Endothelial cell of umbilical vein (primary cell): ENCODE measurements around the gene MISP.

Source experiments
- POLR2A ChIP-seq: IDR thresholded peaks from 2 replicates; pipeline ENCODE4 v1.6.1; 2012; ENCODE audit warnings: low read depth, mild to moderate bottlenecking, control low read depth, low read length
- TF ChIP-seq, protein P1 (sequence below), 2 donors: IDR thresholded peaks; 1 replicate in 1 of 2; 2 replicates in 1 of 2; pipeline ENCODE4 v1.5.1; 2011; ENCODE audit warnings: low read length in 2 of 2, mild to moderate bottlenecking in 2 of 2, moderate library complexity in 2 of 2, control low read depth in 1 of 2, inconsistent platforms in 1 of 2, low read depth in 1 of 2; ENCODE audit not compliant: insufficient read depth in 1 of 2; ENCODE audit errors: extremely low read depth in 1 of 2

DNA sequence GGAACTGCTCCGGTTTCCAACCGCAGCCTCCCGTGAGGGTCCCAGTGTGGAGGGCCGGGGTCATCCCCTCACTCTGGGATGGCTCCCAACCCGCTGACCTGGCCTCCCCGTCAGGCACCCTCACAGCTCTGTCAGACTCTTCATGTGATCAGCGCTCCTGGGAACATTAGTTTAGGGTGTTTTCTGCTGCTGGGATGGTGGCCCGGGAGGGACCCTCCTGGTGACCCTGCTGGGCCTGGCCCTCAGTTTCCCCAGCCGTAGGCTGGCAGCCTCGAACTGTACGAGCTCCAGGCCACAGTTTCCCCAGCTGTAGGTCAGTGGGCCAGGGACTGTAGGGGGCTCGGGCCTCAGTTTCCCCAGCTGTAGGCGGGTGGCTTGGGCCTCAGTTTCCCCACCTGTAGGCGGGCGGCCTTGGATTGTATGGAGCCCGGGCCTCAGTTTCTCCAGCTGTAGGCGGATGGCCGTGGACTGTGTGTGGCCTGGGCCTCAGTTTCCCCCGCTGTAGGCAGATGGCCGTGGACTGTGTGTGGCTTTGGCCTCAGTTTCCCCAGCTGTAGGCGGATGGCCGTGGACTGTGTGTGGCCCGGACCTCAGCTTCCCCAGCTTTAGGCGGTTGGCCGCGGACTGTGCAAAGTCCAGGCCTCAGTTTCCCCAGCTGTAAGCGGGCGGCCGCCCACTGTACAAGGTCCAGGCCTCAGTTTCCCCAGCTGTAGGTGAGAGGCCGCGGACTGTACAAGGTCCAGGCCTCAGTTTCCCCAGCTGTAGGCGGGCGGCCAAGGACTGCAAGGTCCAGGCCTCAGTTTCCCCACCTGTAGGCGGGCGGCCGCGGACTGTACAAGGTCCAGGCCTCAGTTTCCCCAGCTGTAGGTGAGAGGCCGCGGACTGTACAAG is 45.0 kb downstream of the MISP start:
- TF ChIP-seq, protein P1, sequence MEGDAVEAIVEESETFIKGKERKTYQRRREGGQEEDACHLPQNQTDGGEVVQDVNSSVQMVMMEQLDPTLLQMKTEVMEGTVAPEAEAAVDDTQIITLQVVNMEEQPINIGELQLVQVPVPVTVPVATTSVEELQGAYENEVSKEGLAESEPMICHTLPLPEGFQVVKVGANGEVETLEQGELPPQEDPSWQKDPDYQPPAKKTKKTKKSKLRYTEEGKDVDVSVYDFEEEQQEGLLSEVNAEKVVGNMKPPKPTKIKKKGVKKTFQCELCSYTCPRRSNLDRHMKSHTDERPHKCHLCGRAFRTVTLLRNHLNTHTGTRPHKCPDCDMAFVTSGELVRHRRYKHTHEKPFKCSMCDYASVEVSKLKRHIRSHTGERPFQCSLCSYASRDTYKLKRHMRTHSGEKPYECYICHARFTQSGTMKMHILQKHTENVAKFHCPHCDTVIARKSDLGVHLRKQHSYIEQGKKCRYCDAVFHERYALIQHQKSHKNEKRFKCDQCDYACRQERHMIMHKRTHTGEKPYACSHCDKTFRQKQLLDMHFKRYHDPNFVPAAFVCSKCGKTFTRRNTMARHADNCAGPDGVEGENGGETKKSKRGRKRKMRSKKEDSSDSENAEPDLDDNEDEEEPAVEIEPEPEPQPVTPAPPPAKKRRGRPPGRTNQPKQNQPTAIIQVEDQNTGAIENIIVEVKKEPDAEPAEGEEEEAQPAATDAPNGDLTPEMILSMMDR (IDR thresholded peaks at IDR 0.05; ENCODE audit: extremely low read depth in 1 of 2, insufficient read depth in 1 of 2, low read depth in 1 of 2, low read length in 2 of 2): no peak
- no peak for TF ChIP-seq POLR2A
